Heart left ventricle (tissue), 16 donors: ENCODE data around the gene TRIM67. TPM values are rescaled to one million over a fixed set of nuclear protein-coding genes. Genes with fewer than 3 reads are reported as not detected.

Experiments
- ATAC-seq, 4 donors: fragments of 200-7000 bp; cut with Tn5 transposase; one replicate each; pipeline ENCODE4 v1.9.1; 2020 to 2022; ENCODE audit warnings: moderate library complexity in 4 of 4, mild to moderate bottlenecking in 3 of 4, moderate number of reproducible peaks in 1 of 4
- DNase-seq, 5 donors: peaks; one replicate each; pipeline ENCODE4 v3.0.0-alpha.2; 2020
- H3K27ac ChIP-seq, 12 donors: fragments of 200-600 bp; sonication (generic) in 4 of 12; one replicate each; pipeline versions ENCODE4 v1.5.0 to v1.8.0; 2016 to 2022; ENCODE audit warnings: mild to moderate bottlenecking in 2 of 12
- H3K27me3 ChIP-seq, 9 donors: fragments of 200-600 bp; sonication (generic) in 2 of 9; one replicate each; pipeline versions ENCODE4 v1.5.1 to v1.8.0; 2016 to 2022; ENCODE audit warnings: mild to moderate bottlenecking in 3 of 9
- H3K36me3 ChIP-seq, 9 donors: fragments of 200-600 bp; sonication (generic) in 2 of 9; one replicate each; pipeline versions ENCODE4 v1.5.0 to v1.8.0; 2018 to 2022; ENCODE audit warnings: mild to moderate bottlenecking in 2 of 9
- H3K4me1 ChIP-seq, 12 donors: fragments of 200-600 bp; sonication (generic) in 4 of 12; one replicate each; pipeline versions ENCODE4 v1.5.0 to v1.8.0; 2016 to 2022; ENCODE audit warnings: mild to moderate bottlenecking in 3 of 12
- H3K4me3 ChIP-seq, 12 donors: fragments of 200-600 bp; sonication (generic) in 4 of 12; one replicate each; pipeline versions ENCODE4 v1.5.0 to v1.8.0; 2017 to 2022; ENCODE audit warnings: mild to moderate bottlenecking in 9 of 12, moderate library complexity in 4 of 12
- H3K9me3 ChIP-seq, 12 donors: fragments of 200-600 bp; sonication (generic) in 4 of 12; one replicate each; pipeline versions ENCODE4 v1.5.0 to v1.8.0; 2016 to 2022; ENCODE audit warnings: mild to moderate bottlenecking in 1 of 12
- CTCF ChIP-seq, 12 donors: fragments of 200-600 bp; sonication (generic) in 4 of 12; IDR thresholded peaks; one replicate each; pipeline versions ENCODE4 v1.5.0 to v1.8.0; 2018 to 2022; ENCODE audit warnings: antibody characterized with exemption in 12 of 12, mild to moderate bottlenecking in 5 of 12
- POLR2A ChIP-seq, 2 donors: fragments of 450-650 bp; IDR thresholded peaks; one replicate each; pipeline ENCODE4 v1.6.1; 2017; ENCODE audit warnings: antibody characterized with exemption in 2 of 2, mild to moderate bottlenecking in 2 of 2, moderate library complexity in 2 of 2
- whole genome bisulfite sequencing, 4 donors: extraction: QIAGEN DNeasy Blood & Tissue Kit in 2 of 4; methylation state at CpG; one replicate each; pipeline versions ENCODE4 v1.1.5 to v1.1.7; 2013 to 2018; 5-methylcytosine and 5-hydroxymethylcytosine counted together
- intact Hi-C, 10 donors: fragments of 100-400 bp; cut with DNase I; formaldehyde crosslinking; loops; one replicate each; pipeline versions ENCODE4 v1.11.1 to v1.14.2; 2022
- polyA plus RNA-seq, 2 donors: library from polyadenylated mRNA; stranded (reverse); fragments of 200-250 nt; gene quantifications; one replicate each; pipeline ENCODE4 v1.2.3, GENCODE V29; 2013
- total RNA-seq, 9 donors: library from RNA; depleted of rRNA in 2 of 9; stranded (reverse); fragments of >200 nt in 2 of 9; fragmentation: NEBNext Ultra II Directional in 3 of 9; extraction: Animal tissue kit (Norgen Biotek cat#: 25700) in 3 of 9; gene quantifications; one replicate each; pipeline versions ENCODE4 v1.1.0 to v1.2.4, GENCODE V29; 2016 to 2023
- donor health status: ischemic (EF 13 %, LVEDD 7.1; RV severe dilation, severe dysfunction).
- donor health status: healthy with polysubstance abuse.
- donor health status: DM: no; HTN: yes; CAD: no.
- donor health status: DM: no; HTN: no; CAD: no.
- donor health status: ischemic (EF 25% LVEDD 6.9; RV normal size, moderate dysfunction).
- donor health status: ischemic (EF 25% LVEDD 5.7; RV mildly dilated, moderate dysfunction).
- donor health status: healthy.
- donor health status: DM: yes; HTN: yes; CAD: no.
- donor health status: ischemic (EF 35%, LVEDD 5.7; RV mildly dilated, moderate dysfunction).
- donor health status: nonischemic (EF 11% LVEDD 7.7; RV severe dilation, severe dysfunction).
- donor health status: DM: yes; HTN: yes; CAD: no.
- donor health status: PGD.
- donor health status: ischemic (EF 29% LVEDD 5.4; RV normal size, mild dysfunction).
- donor health status: nonischemic (EF 23%, LVEDD 6.1; RV moderate dilation, normal function).

The TRIM67 gene
- total and polyA plus RNA-seq, 11 donors = 0.12 to 0.16 (median 0.13) TPM; not detected in 8

- no peak for TF ChIP-seq POLR2A (IDR thresholded peaks at IDR 0.05)
- no peak for TF ChIP-seq CTCF (IDR thresholded peaks at IDR 0.05)
- 89 to 92% (median 91%) methylated on average over 8 of the region's 8 CpGs for WGBS, 4 donors
- peaks cover 0 to 66% (median 37%) of the 10 kb centered on the region in 9 donors for H3K36me3 ChIP-seq
- ATAC-seq = no peak
- H3K27ac ChIP-seq = no peak overlapping the region
- H3K9me3 ChIP-seq = no peaks in the 10 kb centered on the region
- H3K4me1 ChIP-seq = peaks cover 0 to 15% (median 6%) of the 10 kb centered on the region in 12 donors
- DNase-seq = no peak
- H3K27me3 ChIP-seq = no peaks in the 10 kb centered on the region
- intact Hi-C loops = no loop called here
- H3K4me3 ChIP-seq = no peak overlapping the region
Measured at GRCh38 chr1:231233735-231234417, 72.0 kb downstream of the TRIM67 start.

GRCh38 chr1:231234506-231234905, 72.6 kb downstream of the TRIM67 start:
- no peak for DNase-seq
- peaks cover 0 to 62% (median 32%) of the 10 kb centered on the region in 9 donors for H3K36me3 ChIP-seq
- H3K4me1 ChIP-seq = peaks cover 0 to 19% (median 8%) of the 10 kb centered on the region in 12 donors
- ATAC-seq = no peak
- no peaks in the 10 kb centered on the region for H3K27me3 ChIP-seq
- H3K9me3 ChIP-seq = no peaks in the 10 kb centered on the region
- TF ChIP-seq CTCF (IDR thresholded peaks at IDR 0.05) (no peak), POLR2A (IDR thresholded peaks at IDR 0.05) (no peak)
- WGBS, 4 donors = 92 to 98% (median 95%) methylated on average over 3 of the region's 3 CpGs
- no peak overlapping the region for H3K27ac ChIP-seq
- no peak overlapping the region for H3K4me3 ChIP-seq
- intact Hi-C loops = no loop called here

GRCh38 chr1:231235526-231236207, 73.8 kb downstream of the TRIM67 start:
- WGBS, 4 donors = 93 to 96% (median 94%) methylated on average over 3 of the region's 3 CpGs
- Histone ChIP-seq H3K9me3 (no peaks in the 10 kb centered on the region), H3K36me3 (peaks cover 0 to 62% (median 29%) of the 10 kb centered on the region in 9 donors), H3K4me1 (peaks cover 0 to 29% (median 16%) of the 10 kb centered on the region in 12 donors), H3K27ac (peak overlapping the region in 1 of 12 donors; percentile 25), H3K4me3 (no peak overlapping the region), H3K27me3 (no peaks in the 10 kb centered on the region)
- DNase-seq (no peak), ATAC-seq (no peak)
- TF ChIP-seq CTCF (IDR thresholded peaks at IDR 0.05) (no peak), POLR2A (IDR thresholded peaks at IDR 0.05) (no peak)
- intact Hi-C loops = no loop called here

- DNase-seq (no peak), ATAC-seq (no peak)
- intact Hi-C loops = no loop called here
- H3K27ac ChIP-seq = peak overlapping the region in 1 of 12 donors; percentile 25
- H3K4me3 ChIP-seq = no peak overlapping the region
- peaks cover 0 to 29% (median 16%) of the 10 kb centered on the region in 12 donors for H3K4me1 ChIP-seq
- peaks cover 0 to 56% (median 26%) of the 10 kb centered on the region in 9 donors for H3K36me3 ChIP-seq
- 41 to 67% (median 49%) methylated on average over 4 of the region's 4 CpGs for WGBS, 4 donors
- TF ChIP-seq POLR2A (IDR thresholded peaks at IDR 0.05) = no peak
- TF ChIP-seq CTCF (IDR thresholded peaks at IDR 0.05) = no peak
- H3K9me3 ChIP-seq = no peaks in the 10 kb centered on the region
- H3K27me3 ChIP-seq = no peaks in the 10 kb centered on the region
Measured at GRCh38 chr1:231236208-231236591, 74.3 kb downstream of the TRIM67 start.
